ENCODE results near the gene RABGAP1L.

RABGAP1L gene

DNA sequence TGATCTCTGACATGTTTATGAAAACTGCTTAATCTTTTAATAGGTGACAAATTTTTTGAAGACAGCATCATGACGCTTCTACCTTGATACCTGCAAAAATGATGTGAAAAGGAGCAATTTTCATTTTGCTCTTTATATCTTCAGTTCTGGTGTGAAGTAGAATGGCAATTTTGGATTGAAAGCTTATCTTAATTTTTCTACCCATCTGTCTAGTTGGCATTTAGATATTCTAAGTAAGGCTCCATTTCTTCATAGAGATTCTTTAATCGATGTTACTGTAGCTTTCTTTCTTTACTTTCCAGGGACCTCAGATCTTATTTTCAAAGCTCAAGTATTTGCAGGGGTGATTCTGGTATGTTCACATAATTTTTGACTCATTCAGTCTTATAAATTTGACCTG, 256.2 kb downstream of the RABGAP1L start:
- H3K27ac ChIP-seq: no peak overlapping the region

DNA sequence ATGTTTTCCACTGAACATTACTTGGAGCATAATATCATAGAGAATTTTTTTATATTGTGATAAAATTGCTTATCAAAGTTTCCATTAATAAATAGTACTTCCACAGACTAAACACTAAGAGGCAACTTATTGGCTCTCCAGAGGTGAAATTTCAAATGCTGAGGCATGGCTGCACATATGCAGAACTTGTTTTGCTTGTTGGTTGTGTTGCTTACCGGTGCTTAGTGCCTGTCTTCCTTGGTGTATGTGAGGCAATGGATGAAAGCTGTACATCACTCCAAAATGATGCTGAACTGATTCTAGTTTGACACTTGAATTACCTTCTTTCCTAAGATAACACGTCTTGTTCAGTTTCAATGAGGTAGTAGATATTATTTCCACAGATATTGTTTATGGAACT, 258.6 kb downstream of the RABGAP1L start:
- Histone ChIP-seq H2AFZ (no peak overlapping the region), H3K36me3 (ENCODE audit: control insufficient read depth, insufficient read depth, low read length) (no peaks in the 10 kb centered on the region), H3K4me1 (no peaks in the 10 kb centered on the region), H3K27ac (no peak overlapping the region), H3K4me2 (ENCODE audit: low read length) (no peak overlapping the region), H3K79me2 (no peaks in the 10 kb centered on the region), H3K27me3 (ENCODE audit: control insufficient read depth, insufficient read depth, low read length) (no peaks in the 10 kb centered on the region), H3K4me3 (ENCODE audit: low read depth, low read length) (no peak overlapping the region), H3K9me3 (ENCODE audit: control insufficient read depth, low read length) (no peaks in the 10 kb centered on the region), H3K9ac (no peak overlapping the region)
- TF ChIP-seq, protein P1, sequence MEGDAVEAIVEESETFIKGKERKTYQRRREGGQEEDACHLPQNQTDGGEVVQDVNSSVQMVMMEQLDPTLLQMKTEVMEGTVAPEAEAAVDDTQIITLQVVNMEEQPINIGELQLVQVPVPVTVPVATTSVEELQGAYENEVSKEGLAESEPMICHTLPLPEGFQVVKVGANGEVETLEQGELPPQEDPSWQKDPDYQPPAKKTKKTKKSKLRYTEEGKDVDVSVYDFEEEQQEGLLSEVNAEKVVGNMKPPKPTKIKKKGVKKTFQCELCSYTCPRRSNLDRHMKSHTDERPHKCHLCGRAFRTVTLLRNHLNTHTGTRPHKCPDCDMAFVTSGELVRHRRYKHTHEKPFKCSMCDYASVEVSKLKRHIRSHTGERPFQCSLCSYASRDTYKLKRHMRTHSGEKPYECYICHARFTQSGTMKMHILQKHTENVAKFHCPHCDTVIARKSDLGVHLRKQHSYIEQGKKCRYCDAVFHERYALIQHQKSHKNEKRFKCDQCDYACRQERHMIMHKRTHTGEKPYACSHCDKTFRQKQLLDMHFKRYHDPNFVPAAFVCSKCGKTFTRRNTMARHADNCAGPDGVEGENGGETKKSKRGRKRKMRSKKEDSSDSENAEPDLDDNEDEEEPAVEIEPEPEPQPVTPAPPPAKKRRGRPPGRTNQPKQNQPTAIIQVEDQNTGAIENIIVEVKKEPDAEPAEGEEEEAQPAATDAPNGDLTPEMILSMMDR (IDR thresholded peaks at IDR 0.05): no peak

More for the DNA sequence above, 256.2 kb downstream of the RABGAP1L start:
- no peak overlapping the region for H3K4me2 ChIP-seq (ENCODE audit: low read length)
- no peaks in the 10 kb centered on the region for H3K9me3 ChIP-seq (ENCODE audit: control insufficient read depth, low read length)
- no peaks in the 10 kb centered on the region for H3K27me3 ChIP-seq (ENCODE audit: control insufficient read depth, insufficient read depth, low read length)
- H3K9ac ChIP-seq: no peak overlapping the region
- H3K79me2 ChIP-seq: no peaks in the 10 kb centered on the region
- H3K4me3 ChIP-seq (ENCODE audit: low read depth, low read length): no peak overlapping the region
- TF ChIP-seq, protein P1 (IDR thresholded peaks at IDR 0.05): no peak
- no peaks in the 10 kb centered on the region for H3K36me3 ChIP-seq (ENCODE audit: control insufficient read depth, insufficient read depth, low read length)
- H2AFZ ChIP-seq: no peak overlapping the region
- no peaks in the 10 kb centered on the region for H3K4me1 ChIP-seq

DNA sequence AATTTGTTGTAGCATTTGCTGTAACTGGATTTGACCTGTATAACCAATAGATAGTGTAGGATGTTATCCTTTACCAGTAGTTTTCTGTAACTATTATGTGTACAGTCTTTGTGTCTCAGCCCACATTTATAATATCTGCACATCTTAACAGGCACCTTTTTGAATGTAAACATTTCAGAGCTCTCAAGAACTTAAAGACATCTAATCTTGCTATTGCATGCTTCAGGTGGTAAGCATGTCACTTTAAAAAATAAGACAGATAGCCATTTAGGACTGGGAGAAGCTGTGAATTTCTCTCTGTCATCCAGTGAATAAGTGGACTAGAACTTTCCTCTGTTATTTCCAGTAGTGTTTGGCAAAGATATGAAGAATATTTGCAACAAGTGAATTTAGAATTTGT, 265.8 kb downstream of the RABGAP1L start:
- no peak overlapping the region for H3K9ac ChIP-seq
- TF ChIP-seq, protein P1 (IDR thresholded peaks at IDR 0.05): no peak
- no peak overlapping the region for H3K4me3 ChIP-seq (ENCODE audit: low read depth, low read length)
- no peaks in the 10 kb centered on the region for H3K36me3 ChIP-seq (ENCODE audit: control insufficient read depth, insufficient read depth, low read length)
- no peak overlapping the region for H2AFZ ChIP-seq
- H3K4me1 ChIP-seq: no peaks in the 10 kb centered on the region
- no peaks in the 10 kb centered on the region for H3K9me3 ChIP-seq (ENCODE audit: control insufficient read depth, low read length)
- no peaks in the 10 kb centered on the region for H3K27me3 ChIP-seq (ENCODE audit: control insufficient read depth, insufficient read depth, low read length)
- H3K79me2 ChIP-seq: no peaks in the 10 kb centered on the region
- no peak overlapping the region for H3K27ac ChIP-seq
- H3K4me2 ChIP-seq (ENCODE audit: low read length): no peak overlapping the region

DNA sequence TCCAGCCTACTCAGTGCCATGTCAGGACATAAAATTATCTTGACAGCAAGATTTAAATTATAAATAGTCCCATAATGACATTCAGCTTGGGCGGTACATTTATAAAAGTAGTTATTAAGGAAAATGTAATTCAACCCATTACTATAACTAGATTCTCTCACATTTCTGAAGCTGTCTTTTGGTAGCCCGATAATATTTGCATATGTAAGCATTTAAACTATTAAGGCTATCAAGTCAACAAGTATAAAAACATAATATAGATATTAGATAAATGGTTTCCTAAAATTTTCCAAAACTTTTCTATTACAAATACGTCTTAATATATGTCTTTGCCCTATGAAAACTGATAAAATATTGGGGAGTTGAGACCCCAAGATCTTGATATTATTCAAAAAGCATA, 266.8 kb downstream of the RABGAP1L start:
- TF ChIP-seq, protein P1 (IDR thresholded peaks at IDR 0.05): no peak
- H3K27me3 ChIP-seq (ENCODE audit: control insufficient read depth, insufficient read depth, low read length): no peaks in the 10 kb centered on the region
- H3K9ac ChIP-seq: no peak overlapping the region
- H3K4me3 ChIP-seq (ENCODE audit: low read depth, low read length): no peak overlapping the region
- no peaks in the 10 kb centered on the region for H3K36me3 ChIP-seq (ENCODE audit: control insufficient read depth, insufficient read depth, low read length)
- no peaks in the 10 kb centered on the region for H3K9me3 ChIP-seq (ENCODE audit: control insufficient read depth, low read length)
- H3K4me1 ChIP-seq: no peaks in the 10 kb centered on the region
- no peak overlapping the region for H2AFZ ChIP-seq
- H3K79me2 ChIP-seq: no peaks in the 10 kb centered on the region
- H3K4me2 ChIP-seq (ENCODE audit: low read length): no peak overlapping the region
- no peak overlapping the region for H3K27ac ChIP-seq

DNA sequence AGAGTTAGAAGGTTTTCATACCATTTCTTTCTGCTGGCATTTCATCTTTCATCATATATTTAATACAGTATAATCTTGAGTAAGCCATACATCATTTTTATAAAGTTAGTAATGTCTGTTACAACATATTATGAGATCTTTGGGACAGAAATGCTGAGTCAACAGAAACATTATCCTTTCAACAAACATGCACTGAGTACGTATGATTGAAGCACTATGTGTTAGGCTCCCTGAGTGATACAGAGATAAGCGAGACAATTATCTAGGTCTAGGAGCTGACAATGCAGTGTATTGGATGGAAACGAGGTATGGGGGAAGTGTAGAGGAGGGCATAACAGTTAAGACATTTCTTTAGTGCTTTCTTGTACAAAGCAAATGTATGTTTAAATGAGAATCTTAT, 268.7 kb downstream of the RABGAP1L start:
- no peaks in the 10 kb centered on the region for H3K79me2 ChIP-seq
- H3K4me2 ChIP-seq (ENCODE audit: low read length): no peak overlapping the region
- no peak overlapping the region for H3K27ac ChIP-seq
- no peak overlapping the region for H2AFZ ChIP-seq
- H3K4me1 ChIP-seq: no peaks in the 10 kb centered on the region
- no peaks in the 10 kb centered on the region for H3K9me3 ChIP-seq (ENCODE audit: control insufficient read depth, low read length)
- no peaks in the 10 kb centered on the region for H3K27me3 ChIP-seq (ENCODE audit: control insufficient read depth, insufficient read depth, low read length)
- no peaks in the 10 kb centered on the region for H3K36me3 ChIP-seq (ENCODE audit: control insufficient read depth, insufficient read depth, low read length)
- no peak overlapping the region for H3K9ac ChIP-seq
- TF ChIP-seq, protein P1 (IDR thresholded peaks at IDR 0.05): no peak
- no peak overlapping the region for H3K4me3 ChIP-seq (ENCODE audit: low read depth, low read length)
